Naive thymus-derived CD8-positive, alpha-beta T cell (primary cell): ENCODE data around the gene B4GAT1. TPM values are rescaled to one million over a fixed set of nuclear protein-coding genes. Genes with fewer than 3 reads are reported as not detected.
"Not testable (repeated sequence)": the region's sequence is repeated elsewhere in the genome, so short reads cannot be mapped to it uniquely, and the experiment has no call there.

Experiments
- ATAC-seq, 2 donors: fragments of 150-1000 bp; cut with Tn5 transposase in 1 of 2; sonication (Bioruptor Pico), chemical (Tn5 transposase) in 1 of 2; 1 replicate in 1 of 2; 2 replicates in 1 of 2; pipeline ENCODE4 v1.10.0; 2021; ENCODE audit warnings: mild to moderate bottlenecking in 2 of 2, moderate library complexity in 2 of 2
- POLR2A ChIA-PET: fragments of 350-600 bp; sonication (Branson Sonifier 250); formaldehyde crosslinking; loops from one replicate; lab custom pipeline; 2021; ENCODE audit warnings: antibody characterized with exemption; lab: Charles Lee
- DNase-seq, 10 donors: peaks; one replicate each; pipeline versions ENCODE4 v3.0.0 to v3.0.0-alpha.2; 2020 to 2022
- H3K27ac Mint-ChIP-seq, 10 donors: one replicate each; pipeline ENCODE4 v1.8.0; 2020 to 2022; ENCODE audit warnings: mild to moderate bottlenecking in 10 of 10, mixed read lengths in 10 of 10, moderate library complexity in 4 of 10, inconsistent platforms in 1 of 10
- H3K27me3 Mint-ChIP-seq, 5 donors: one replicate each; pipeline ENCODE4 v1.8.0; 2021 to 2022; ENCODE audit warnings: mixed read lengths in 5 of 5
- H3K36me3 Mint-ChIP-seq, 3 donors: one replicate each; pipeline ENCODE4 v1.8.0; 2020 to 2022; ENCODE audit warnings: mixed read lengths in 3 of 3, mild to moderate bottlenecking in 2 of 3, inconsistent platforms in 1 of 3
- H3K4me1 Mint-ChIP-seq, 4 donors: one replicate each; pipeline ENCODE4 v1.8.0; 2021 to 2022; ENCODE audit warnings: mixed read lengths in 4 of 4
- H3K4me3 Mint-ChIP-seq, 10 donors: one replicate each; pipeline ENCODE4 v1.8.0; 2020 to 2022; ENCODE audit warnings: mild to moderate bottlenecking in 10 of 10, mixed read lengths in 10 of 10, moderate library complexity in 6 of 10, inconsistent platforms in 1 of 10
- H3K9me3 Mint-ChIP-seq, 9 donors: one replicate each; pipeline ENCODE4 v1.8.0; 2020 to 2022; ENCODE audit warnings: mixed read lengths in 9 of 9, mild to moderate bottlenecking in 3 of 9, inconsistent platforms in 1 of 9, moderate library complexity in 1 of 9
- polyA plus RNA-seq, 3 donors: library from polyadenylated mRNA; unstranded; fragments of 300-500 nt; fragmentation: Illumina TruSeq; gene quantifications; one replicate each; pipeline ENCODE4 v1.2.3, GENCODE V29; 2021
- total RNA-seq, 8 experiments: library from RNA in 2 of 8; stranded (reverse) in 2 of 8; gene quantifications; one replicate each; pipeline ENCODE4 v1.2.3 and lab custom pipeline; 2021 to 2026

B4GAT1 gene
- total and polyA plus RNA-seq, 5 experiments from 2014 or later, result 7.1 to 12.1 (median 7.5) TPM

DNA sequence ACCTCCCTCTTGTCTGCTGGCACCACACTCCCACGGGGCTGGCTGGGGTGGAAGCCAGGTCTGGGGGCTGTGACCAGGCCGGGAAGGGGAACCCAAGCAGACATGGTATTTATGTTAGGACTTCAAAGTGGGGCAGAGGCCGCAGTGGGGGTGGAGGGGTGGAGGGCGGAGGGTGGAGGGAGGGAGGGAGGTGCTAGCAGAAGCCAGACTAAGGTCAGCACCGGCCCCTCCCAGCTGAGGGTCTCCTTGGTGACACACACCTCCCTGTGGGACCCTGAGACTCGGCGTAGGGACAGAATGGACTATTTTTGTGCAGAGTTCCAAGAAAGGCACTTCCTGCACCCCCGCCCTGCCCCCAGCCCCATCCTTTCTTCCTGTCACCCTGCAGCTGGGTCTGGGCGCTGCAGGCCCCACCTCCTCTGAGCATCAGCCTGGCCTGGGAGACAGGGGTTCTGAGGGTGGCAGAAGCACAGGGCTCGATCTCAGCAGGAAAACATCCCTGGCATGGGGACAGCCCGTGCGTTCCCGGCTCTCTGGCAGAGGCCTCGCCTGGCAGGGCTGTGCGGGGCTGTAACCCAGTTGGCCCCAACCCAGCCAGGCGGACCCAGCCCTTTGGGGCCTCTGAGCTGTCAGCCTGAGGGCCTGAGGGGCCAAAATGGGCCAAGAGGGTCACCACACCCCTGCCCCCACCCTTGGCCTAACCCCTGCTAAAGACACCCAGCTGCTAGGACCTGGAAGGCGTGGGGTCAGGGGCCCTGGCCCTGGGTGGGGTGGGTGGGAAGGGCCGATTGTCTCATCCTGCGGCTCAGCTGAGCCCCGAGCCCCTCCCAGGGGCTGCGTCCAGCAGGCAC, 20.9 kb downstream of the B4GAT1 start:
- Mint-ChIP-seq H3K4me3 (peak overlapping the region in 8 of 10 donors; percentile 26 to 74 (median 65)), H3K36me3 (no peaks in the 10 kb centered on the region), H3K27me3 (no peaks in the 10 kb centered on the region), H3K4me1 (peaks cover 36 to 68% (median 60%) of the 10 kb centered on the region in 4 donors), H3K27ac (peak overlapping the region; percentile 81 to 96 (median 91)), H3K9me3 (no peaks in the 10 kb centered on the region)
- peak in 5 of 10 donors; percentile 41 to 75 (median 45) for DNase-seq
- POLR2A ChIA-PET, result interaction anchor here (0.6 to 4.0 kb wide), 7 partner anchors 9 to 68 kb away, joined by 3 to 126 read pairs (median 3); partner anchors contain the start of genes CD248 and SLC29A2
- peak; percentile 54 to 56 for ATAC-seq

DNA sequence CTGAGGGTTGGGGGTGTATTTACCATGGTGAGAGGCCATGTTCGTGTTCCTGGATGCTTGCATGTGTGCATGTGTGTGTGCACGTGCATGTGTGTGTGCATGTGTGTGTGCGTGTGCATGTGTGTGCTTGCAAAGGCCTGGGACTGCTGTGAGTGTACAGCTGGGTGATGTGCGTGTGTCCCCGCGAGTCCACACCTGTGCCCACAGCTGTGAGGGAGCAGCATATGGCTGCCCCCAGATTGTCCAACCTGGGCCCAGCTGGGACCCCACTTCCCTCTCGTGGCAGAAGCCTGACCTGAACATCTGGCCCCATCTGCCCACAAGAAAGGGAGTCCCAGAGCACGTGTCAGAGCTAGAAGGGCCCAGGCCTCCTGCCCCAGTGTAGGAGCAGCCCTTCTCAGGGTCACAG, 22.2 kb downstream of the B4GAT1 start:
- peak overlapping the region; percentile 81 to 96 (median 91) for H3K27ac Mint-ChIP-seq
- ATAC-seq (no peak), DNase-seq (no peak)
- no peaks in the 10 kb centered on the region for H3K36me3 Mint-ChIP-seq
- H3K9me3 Mint-ChIP-seq, result no peaks in the 10 kb centered on the region
- no peaks in the 10 kb centered on the region for H3K27me3 Mint-ChIP-seq
- POLR2A ChIA-PET, result interaction anchor here (0.6 to 4.0 kb wide), 4 partner anchors 10 to 1205 kb away, joined by 3 to 126 read pairs (median 4); partner anchors contain the start of genes BRMS1 and CD248
- peaks cover 36 to 73% (median 63%) of the 10 kb centered on the region in 4 donors for H3K4me1 Mint-ChIP-seq
- peak overlapping the region in 3 of 10 donors; percentile 56 to 67 (median 63) for H3K4me3 Mint-ChIP-seq

DNA sequence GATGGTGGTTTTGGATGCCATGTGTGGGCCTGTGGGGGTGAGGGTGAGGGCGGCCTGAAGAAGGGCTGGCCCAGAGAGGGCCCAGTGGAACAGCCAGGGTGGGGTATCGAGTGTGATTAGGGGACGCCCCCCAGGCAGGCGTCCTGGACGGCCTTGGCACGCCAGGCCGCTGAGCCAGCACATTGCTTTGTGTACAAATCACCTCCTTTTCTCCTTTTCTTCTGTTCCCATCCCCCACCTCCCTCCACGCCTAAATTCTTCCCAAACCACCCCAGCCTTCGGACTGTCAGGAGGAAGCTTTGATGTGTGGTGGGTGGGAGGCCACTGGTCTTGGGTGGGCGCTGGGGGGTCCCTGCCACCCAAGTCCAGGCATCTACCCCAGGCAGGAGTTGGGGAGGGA, 22.8 kb downstream of the B4GAT1 start:
- no peaks in the 10 kb centered on the region for H3K27me3 Mint-ChIP-seq
- H3K36me3 Mint-ChIP-seq, result no peaks in the 10 kb centered on the region
- DNase-seq (no peak), ATAC-seq (no peak)
- peak overlapping the region in 4 of 10 donors; percentile 1 to 37 (median 16) for H3K4me3 Mint-ChIP-seq
- H3K27ac Mint-ChIP-seq, result peak overlapping the region in 8 of 10 donors; percentile 42 to 93 (median 78)
- POLR2A ChIA-PET, result interaction anchor here (0.6 to 4.0 kb wide), 5 partner anchors 10 to 1205 kb away, joined by 3 to 126 read pairs (median 3); partner anchors contain the start of genes BRMS1 and CD248
- peaks cover 0 to 2% (median 0%) of the 10 kb centered on the region in 9 donors for H3K9me3 Mint-ChIP-seq
- peaks cover 36 to 78% (median 69%) of the 10 kb centered on the region in 4 donors for H3K4me1 Mint-ChIP-seq

DNA sequence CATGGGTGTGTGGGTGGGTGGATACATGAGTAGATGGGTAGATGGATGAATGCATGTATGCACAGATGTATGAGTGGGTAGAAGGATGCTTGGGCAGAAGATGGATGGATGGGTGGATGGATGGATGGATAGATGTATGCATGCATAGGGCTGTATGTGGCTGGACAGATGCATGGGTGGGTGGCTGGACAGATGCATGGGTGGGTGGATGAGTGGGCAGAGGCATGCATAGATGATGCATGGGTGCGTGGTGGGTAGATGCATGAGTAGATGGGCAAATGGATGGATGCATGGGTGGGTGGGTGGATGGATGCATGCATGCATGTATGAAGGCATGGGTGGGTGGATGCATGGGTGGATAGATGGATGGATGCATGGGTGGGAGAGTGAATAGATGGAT, 23.7 kb downstream of the B4GAT1 start:
- POLR2A ChIA-PET, result interaction anchor here (1.0 to 4.0 kb wide), 3 partner anchors 9 to 65 kb away, joined by 3 to 126 read pairs (median 5); partner anchors contain the start of genes BRMS1 and CD248
- Mint-ChIP-seq H3K9me3 (peaks cover 0 to 2% (median 0%) of the 10 kb centered on the region in 9 donors), H3K27me3 (no peaks in the 10 kb centered on the region), H3K4me1 (peaks cover 42 to 83% (median 75%) of the 10 kb centered on the region in 4 donors), H3K4me3 (peak overlapping the region in 2 of 10 donors; percentile 1 to 38), H3K36me3 (no peaks in the 10 kb centered on the region), H3K27ac (peak overlapping the region in 8 of 10 donors; percentile 57 to 92 (median 72))
- ATAC-seq (no peak), DNase-seq (no peak)

DNA sequence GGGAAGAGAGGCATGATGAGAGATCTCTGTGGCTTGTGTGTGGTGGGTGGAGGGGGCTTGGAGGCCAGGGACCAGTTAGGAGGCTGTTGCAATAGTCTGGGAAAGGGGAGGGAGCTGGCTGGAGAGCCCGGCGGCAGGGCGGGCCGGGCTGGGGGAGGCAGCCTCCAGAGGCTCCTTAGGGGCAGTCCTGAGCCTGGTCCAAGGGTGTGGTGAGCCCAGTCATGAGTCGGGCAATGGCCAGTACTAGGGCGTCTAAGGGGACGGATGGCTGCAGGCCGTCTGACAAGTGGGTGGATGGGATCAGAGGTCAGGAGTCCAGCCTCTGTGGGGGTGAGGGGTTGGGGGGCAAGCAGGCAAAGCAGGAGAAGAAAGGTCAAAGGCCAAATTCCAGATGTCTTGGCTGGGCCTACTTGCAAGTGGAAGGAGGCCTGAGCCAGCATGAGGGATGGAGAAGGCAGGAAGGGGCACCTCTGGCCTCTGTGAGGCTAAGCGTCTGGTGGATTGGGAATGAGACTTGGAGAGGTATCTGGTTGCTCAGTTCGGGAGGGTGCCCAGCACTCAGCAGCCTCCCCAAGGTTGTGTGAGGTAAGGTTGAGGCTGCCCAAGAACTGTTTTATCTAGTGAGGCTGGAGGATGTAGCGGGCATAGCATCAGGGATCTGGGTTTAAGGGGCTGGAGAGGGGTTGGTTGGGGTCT, 24.5 kb downstream of the B4GAT1 start:
- peaks cover 44 to 83% (median 75%) of the 10 kb centered on the region in 4 donors for H3K4me1 Mint-ChIP-seq
- peak overlapping the region in 2 of 10 donors; percentile 9 to 10 for H3K4me3 Mint-ChIP-seq
- no peaks in the 10 kb centered on the region for H3K27me3 Mint-ChIP-seq
- DNase-seq (no peak), ATAC-seq (no peak)
- peaks cover 0 to 6% (median 0%) of the 10 kb centered on the region in 9 donors for H3K9me3 Mint-ChIP-seq
- no peaks in the 10 kb centered on the region for H3K36me3 Mint-ChIP-seq
- POLR2A ChIA-PET, result interaction anchor here (1.0 to 2.0 kb wide), 3 partner anchors 10 to 23 kb away, joined by 3 to 48 read pairs (median 4); partner anchors contain the start of gene RIN1
- peak overlapping the region; percentile 89 to 98 (median 94) for H3K27ac Mint-ChIP-seq

DNA sequence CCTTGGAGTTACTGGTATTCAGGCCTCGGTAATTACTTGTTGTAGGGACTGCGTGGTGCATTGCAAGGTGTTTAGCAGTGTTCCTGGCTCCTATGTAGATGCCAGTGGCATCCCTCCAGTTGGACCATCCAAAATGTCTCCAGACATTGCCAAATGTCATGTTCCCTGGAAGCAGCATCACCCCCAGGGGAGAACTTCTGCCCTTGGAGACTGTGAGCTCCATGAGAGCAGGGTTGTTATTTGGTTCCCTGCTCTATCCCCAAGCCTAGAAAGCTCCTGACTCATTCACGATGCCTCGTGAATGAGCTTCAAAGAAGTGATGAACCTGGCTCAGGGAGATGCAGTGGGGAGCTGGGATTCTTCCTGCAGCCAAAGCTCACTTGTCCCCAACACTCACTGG, 25.8 kb downstream of the B4GAT1 start:
- ATAC-seq (no peak), DNase-seq (no peak)
- Mint-ChIP-seq H3K27ac (peak overlapping the region in 7 of 10 donors; percentile 31 to 96 (median 92)), H3K9me3 (peaks cover 0 to 6% (median 0%) of the 10 kb centered on the region in 9 donors), H3K36me3 (no peaks in the 10 kb centered on the region), H3K27me3 (no peaks in the 10 kb centered on the region), H3K4me1 (peaks cover 36 to 78% (median 71%) of the 10 kb centered on the region in 4 donors), H3K4me3 (no peak overlapping the region)
- POLR2A ChIA-PET, result interaction anchor here (0.8 to 2.0 kb wide), 4 partner anchors 9 to 40 kb away, joined by 3 to 48 read pairs (median 4); no protein-coding TSS in a partner anchor

DNA sequence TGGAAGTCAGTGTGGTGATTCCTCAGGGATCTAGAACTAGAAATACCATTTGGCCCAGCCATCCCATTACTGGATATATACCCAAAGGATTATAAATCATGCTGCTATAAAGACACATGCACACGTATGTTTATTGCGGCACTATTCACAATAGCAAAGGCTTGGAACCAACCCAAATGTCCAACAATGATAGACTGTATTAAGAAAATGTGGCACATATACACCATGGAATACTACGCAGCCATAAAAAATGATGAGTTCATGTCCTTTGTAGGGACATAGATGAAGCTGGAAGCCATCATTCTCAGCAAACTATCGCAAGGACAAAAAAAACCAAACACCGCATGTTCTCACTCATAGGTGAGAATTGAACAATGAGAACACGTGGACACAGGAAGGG, 26.7 kb downstream of the B4GAT1 start:
- H3K36me3 Mint-ChIP-seq, H3K9me3 Mint-ChIP-seq, H3K4me3 Mint-ChIP-seq, DNase-seq, H3K27me3 Mint-ChIP-seq, ATAC-seq: not testable (repeated sequence)
- POLR2A ChIA-PET, result interaction anchor here (1.3 kb wide), 1 partner anchor 8 kb away, joined by 6 read pairs; no protein-coding TSS in a partner anchor
- H3K4me1 Mint-ChIP-seq, result peaks cover 36 to 76% (median 69%) of the 10 kb centered on the region in 4 donors
- H3K27ac Mint-ChIP-seq, result peak overlapping the region in 5 of 10 donors; percentile 21 to 100 (median 80)

DNA sequence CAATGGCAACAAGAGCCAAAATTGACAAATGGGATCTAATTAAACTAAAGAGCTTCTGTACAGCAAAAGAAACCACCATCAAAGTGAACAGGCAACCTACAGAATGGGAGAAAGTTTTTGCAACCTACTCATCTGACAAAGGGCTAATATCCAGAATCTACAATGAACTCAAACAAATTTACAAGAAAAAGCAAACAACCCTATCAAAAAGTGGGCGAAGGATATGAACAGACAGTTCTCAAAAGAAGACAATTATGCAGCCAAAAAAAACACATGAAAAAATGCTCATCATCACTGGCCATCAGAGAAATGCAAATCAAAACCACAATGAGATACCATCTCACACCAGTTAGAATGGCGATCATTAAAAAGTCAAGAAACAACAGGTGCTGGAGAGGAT, 27.1 kb downstream of the B4GAT1 start:
- not testable (repeated sequence) for H3K36me3 Mint-ChIP-seq, ATAC-seq, DNase-seq, H3K27me3 Mint-ChIP-seq, H3K9me3 Mint-ChIP-seq
- Mint-ChIP-seq H3K27ac (peak overlapping the region; percentile 84 to 100 (median 99)), H3K4me3 (peak overlapping the region in 1 of 10 donors; percentile 42), H3K4me1 (peaks cover 40 to 76% (median 69%) of the 10 kb centered on the region in 4 donors)
- POLR2A ChIA-PET, result interaction anchor here (1.3 kb wide), 1 partner anchor 8 kb away, joined by 6 read pairs; no protein-coding TSS in a partner anchor

DNA sequence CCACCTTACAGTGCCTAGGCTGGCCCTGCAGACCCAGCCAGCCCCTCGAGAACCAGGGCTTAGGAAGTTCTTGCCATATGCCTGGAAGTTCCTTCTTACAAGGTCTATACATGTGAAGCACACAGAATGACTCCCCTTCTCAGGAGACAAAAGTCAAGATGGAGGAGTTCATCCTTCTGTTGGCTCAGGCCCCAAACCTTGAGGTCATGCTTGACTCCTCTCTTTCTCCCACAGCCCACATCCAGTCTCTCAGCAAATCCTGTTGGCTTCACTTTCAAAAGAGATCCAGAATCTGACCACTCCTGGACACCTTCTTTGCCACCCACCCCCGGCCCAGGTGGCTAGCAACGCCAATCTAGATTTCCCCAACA, 28.8 kb downstream of the B4GAT1 start:
- H3K27ac Mint-ChIP-seq, result peak overlapping the region; percentile 84 to 100 (median 100)
- POLR2A ChIA-PET, result interaction anchor here (1.2 to 7.7 kb wide), 8 partner anchors 7 to 53 kb away, joined by 3 to 126 read pairs (median 13); partner anchors contain the start of genes B4GAT1, BRMS1, RAB1B and RIN1
- no peak for DNase-seq
- H3K4me3 Mint-ChIP-seq, result peak overlapping the region; percentile 73 to 97 (median 90)
- peaks cover 42 to 82% (median 66%) of the 10 kb centered on the region in 4 donors for H3K4me1 Mint-ChIP-seq
- H3K27me3 Mint-ChIP-seq, result no peaks in the 10 kb centered on the region
- no peak for ATAC-seq
- peaks cover 0 to 4% (median 4%) of the 10 kb centered on the region in 3 donors for H3K36me3 Mint-ChIP-seq
- H3K9me3 Mint-ChIP-seq, result peaks cover 0 to 6% (median 0%) of the 10 kb centered on the region in 9 donors

DNA sequence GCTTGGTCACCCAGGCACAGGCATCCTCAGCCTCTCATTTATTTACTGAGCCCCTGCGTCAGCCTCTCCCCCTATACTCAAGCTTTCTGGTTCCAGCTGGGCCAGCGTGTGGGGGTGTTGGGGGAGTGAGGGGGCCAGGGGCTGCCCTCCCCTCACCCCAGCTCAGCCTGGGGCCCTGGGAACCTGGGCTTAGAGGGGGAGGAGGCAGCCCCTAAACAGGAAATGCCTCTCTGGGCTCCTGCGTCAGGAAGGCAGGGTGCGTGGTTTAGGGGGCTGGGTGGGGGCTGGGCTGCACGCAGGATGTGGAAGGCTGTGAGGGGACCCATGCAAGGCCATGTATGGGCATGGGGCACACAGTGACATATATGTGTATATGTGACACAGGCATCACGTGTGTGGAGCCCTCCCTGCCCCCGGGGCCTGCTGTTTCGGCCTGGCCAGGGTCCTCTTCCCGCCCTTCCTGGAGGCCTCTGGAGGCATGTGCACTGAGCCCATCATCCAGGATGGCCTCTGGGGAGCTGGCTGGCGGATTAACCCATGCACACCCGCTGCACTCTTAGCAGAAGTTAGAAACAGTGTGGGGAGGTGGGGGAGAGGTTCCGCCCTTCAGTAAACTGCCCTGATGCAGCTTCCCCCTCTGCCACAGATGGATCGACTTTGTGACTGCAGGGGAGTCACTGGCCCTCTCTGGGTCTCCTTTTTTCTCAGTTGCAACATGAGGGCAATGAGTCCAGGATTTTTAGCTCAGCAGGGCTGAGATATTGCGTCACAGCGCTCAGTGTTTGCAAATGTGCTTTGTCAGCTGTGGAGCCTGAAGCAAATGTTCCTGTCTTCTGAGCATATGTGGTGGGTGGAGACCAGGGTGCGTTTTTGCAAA, 29.5 kb downstream of the B4GAT1 start:
- ATAC-seq (peak; percentile 72 to 85), DNase-seq (peak; percentile 75 to 98 (median 93))
- Mint-ChIP-seq H3K4me1 (peaks cover 36 to 76% (median 60%) of the 10 kb centered on the region in 4 donors), H3K4me3 (peak overlapping the region; percentile 73 to 97 (median 90)), H3K27me3 (no peaks in the 10 kb centered on the region), H3K27ac (peak overlapping the region; percentile 84 to 100 (median 100)), H3K36me3 (peaks cover 0 to 4% (median 4%) of the 10 kb centered on the region in 3 donors), H3K9me3 (peaks cover 0 to 6% (median 0%) of the 10 kb centered on the region in 9 donors)
- POLR2A ChIA-PET, result interaction anchor here (1.0 to 7.7 kb wide), 21 partner anchors 8 to 1035 kb away, joined by 3 to 126 read pairs (median 5); partner anchors contain the start of genes B4GAT1, BRMS1, CCDC85B and CFL1
